Epidermal melanocyte (primary cell): Measurements from ENCODE around the gene PMCH.
"Not testable (repeated sequence)": the region's sequence is repeated elsewhere in the genome, so short reads cannot be mapped to it uniquely, and the experiment has no call there.

Experiments used
- DNase-seq: peaks from one replicate; pipeline ENCODE4 v3.0.0; 2011; ENCODE audit warnings: low spot score; ENCODE audit not compliant: insufficient read length

The PMCH gene

DNA sequence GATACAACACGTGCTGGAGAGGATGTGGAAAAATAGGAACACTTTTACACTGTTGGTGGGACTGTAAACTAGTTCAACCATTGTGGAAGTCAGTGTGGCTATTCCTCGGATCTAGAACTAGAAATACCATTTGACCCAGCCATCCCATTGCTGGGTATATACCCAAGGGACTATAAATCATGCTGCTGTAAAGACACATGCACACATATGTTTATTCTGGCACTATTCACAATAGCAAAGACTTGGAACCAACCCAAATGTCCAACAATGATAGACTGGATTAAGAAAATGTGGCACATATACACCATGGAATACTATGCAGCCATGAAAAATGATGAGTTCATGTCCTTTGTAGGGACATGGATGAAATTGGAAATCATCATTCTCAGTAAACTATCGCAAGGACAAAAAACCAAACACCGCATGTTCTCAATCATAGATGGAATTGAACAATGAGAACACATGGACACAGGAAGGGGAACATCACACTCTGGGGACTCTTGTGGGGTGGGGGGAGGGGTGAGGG is 50.5 kb downstream of the PMCH start:
- not testable (repeated sequence) for DNase-seq
